ENCODE data around the gene NFKBIE.
"Not testable (repeated sequence)": the region's sequence is repeated elsewhere in the genome, so short reads cannot be mapped to it uniquely, and the experiment has no call there.

NFKBIE gene

DNA sequence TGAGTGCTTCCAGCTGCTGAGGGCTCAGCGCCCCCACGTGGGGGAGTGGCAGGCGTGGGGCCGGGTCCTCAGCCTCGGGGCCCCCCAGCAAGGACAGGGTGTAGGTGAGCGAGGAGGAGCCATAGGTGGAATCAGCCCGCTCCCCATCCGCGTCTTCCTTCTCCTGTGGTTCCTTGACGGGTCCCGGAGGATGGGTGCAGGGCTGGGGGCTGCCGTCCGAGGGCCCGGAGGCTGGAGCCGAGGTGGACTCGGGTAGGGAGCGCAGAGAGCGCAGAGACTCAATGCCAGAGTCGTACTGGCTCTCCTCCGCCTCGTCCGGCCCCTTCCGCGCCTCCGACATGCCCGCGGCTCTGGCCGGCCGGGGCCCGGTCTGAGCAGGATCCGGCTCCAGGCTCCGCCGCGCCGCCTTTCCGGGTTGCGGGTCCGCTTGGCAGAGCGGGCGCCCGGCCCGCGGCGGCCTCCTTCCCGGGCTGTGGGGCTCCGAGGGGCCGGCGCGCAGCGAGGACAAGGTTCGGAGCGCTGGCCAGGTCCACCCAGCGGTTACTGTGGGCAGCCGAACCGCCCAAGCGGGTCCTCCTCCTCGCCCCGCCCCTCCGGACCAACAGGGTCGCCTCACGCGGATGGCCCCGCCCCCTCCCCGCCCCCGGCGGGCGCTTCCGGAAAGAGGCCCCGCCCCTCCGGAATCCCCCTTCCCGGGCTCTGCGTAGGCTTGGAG, at the start of gene NFKBIE:
TSS of gene NFKBIE (minus strand) at position 545 of the 715 bp plus-strand sequence. CDS start at position 340, 205 bp downstream.
- DNase-seq (ENCODE audit: low read depth in 3 of 3, low spot score in 1 of 3): peak; percentile 88 to 99 (median 93)

DNA sequence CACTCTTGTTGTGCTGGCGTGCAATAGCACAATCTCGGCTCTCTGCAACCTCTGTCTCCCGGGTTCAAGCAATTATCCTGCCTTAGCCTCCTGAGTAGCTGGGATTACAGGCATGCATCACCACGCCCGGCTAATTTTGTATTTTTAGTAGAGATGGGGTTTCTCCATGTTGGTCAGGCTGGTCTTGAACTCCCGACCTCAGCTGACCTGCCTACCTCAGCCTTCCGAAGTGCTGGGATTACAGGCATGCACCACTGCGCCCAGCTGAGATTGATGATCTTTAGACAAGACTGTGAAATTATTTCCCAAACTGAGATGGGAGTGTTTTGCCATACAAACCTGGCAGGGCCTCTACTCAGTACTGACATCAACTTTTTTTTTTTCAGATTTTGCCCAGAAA, 49.3 kb upstream of the NFKBIE start:
- not testable (repeated sequence) for DNase-seq (ENCODE audit: low read depth in 3 of 3, low spot score in 1 of 3)

DNA sequence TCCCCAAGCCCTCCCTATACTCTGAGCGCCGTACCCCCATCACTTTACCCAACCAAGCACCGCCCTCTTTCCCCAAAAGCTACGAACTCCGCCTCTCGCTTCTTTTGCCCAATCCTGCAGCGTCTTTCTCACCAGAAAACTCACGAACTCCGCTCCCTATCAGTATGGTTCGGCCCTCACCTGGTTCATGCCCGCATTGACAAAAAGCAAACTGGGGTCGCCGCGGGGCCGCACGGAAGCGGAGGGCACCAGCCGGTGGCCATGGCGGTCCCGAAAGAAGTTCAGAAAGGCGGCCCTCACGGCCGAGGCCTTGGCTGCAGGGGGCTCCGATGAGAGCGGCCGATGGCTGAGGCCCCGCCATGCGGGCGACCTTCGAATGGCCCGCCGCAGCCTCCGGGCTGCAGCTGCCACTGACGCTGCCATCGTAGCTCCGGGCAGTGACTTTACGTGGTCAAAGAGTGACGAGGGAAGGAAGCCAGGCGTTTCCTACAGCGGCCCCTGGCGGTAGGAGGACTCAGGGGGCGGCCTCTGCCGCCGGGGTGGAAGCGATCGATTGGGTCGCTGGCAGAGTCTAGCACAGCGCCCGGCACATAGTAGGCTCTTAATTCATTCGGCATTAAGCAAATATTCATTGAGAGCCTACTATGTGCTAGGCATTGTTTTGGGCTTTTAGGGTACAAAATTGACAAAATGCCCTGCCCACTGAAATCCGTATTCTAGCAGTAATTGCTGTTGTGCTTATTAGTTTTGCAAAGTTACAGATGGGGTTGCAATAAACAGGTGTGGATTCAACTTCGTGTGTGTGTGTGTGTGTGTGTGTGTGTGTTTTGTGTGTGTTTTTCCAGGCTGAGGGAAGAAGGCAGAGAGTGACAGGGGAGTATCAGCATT, 47.8 kb upstream of the NFKBIE start, which contains the start of gene AARS2:
TSS of gene AARS2 (minus strand) at position 447 of the 888 bp plus-strand sequence. CDS start at position 423, 24 bp downstream.
- peak; percentile 80 to 95 (median 83) for DNase-seq (ENCODE audit: low read depth in 3 of 3, low spot score in 1 of 3)

GRCh38 chr6:44311767-44312166, 46.4 kb upstream of the NFKBIE start:
- DNase-seq (ENCODE audit: low read depth in 3 of 3, low spot score in 1 of 3): no peak

DNA sequence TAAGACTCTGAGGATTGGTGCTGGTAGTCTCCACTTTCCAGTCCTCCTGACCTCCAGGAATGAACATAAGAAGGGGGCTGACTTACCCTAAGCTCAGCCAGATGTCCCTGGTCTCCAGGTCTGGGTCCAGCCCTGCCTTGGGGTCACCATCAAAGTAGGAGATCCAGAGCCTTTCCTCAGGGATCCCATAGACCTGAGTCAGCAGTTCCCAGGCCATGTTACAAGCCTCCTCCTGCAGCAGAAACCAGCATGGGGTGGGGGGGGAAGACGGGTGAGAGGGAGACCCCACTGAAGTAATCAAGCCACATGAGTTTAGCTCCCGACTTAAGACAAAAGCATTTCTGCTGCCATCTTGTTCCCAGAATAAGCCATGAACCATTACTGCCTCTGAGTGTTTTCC, 46.0 kb upstream of the NFKBIE start:
- DNase-seq (ENCODE audit: low read depth in 3 of 3, low spot score in 1 of 3): no peak

DNA sequence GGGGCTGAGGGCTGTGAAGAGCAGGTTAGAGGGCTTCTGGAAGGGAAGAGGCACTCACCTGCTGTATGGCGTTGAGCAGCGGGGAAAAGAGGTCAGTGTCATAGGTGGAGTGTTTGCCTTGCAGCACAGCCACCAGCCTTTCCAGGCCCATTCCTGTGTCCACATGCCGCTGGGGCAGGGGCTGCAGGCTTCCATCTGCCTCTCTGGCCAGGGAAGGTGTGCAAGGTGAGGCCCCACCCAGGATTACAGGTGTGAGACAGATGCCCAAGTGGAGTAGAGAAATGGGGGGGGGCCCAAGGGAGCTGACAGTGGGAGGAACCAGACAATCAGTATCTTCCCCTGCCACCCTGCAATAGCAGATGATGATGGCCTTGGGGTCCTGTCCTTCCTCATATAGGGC, 44.9 kb upstream of the NFKBIE start:
- no peak for DNase-seq (ENCODE audit: low read depth in 3 of 3, low spot score in 1 of 3)

GRCh38 chr6:44309631-44310030, 44.3 kb upstream of the NFKBIE start:
- no peak for DNase-seq (ENCODE audit: low read depth in 3 of 3, low spot score in 1 of 3)

- DNase-seq (ENCODE audit: low read depth in 3 of 3, low spot score in 1 of 3): no peak
Measured at GRCh38 chr6:44309092-44309491, 43.7 kb upstream of the NFKBIE start.

DNA sequence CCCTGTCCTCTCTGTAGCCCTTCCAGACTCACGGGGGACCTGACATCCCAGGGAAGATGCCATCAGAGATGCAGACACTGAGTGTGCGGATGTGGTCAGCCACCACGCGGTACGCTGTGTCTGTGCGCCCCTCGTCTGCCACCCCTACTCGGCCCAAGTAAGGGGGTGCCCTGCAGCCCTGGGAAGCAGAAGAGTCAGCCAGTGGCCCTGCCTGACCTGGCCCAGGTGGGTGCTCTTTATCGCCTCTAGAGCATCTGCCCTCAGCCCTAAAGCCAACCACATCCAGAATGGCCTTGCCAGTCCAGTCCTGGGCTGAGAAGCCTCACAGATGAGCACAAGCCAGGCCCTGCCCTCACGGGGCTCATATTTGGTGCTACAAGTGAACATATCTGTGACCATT, 41.9 kb upstream of the NFKBIE start:
- DNase-seq (ENCODE audit: low read depth in 3 of 3, low spot score in 1 of 3): no peak

GRCh38 chr6:44306710-44307109, 41.4 kb upstream of the NFKBIE start:
- DNase-seq (ENCODE audit: low read depth in 3 of 3, low spot score in 1 of 3): no peak

DNA sequence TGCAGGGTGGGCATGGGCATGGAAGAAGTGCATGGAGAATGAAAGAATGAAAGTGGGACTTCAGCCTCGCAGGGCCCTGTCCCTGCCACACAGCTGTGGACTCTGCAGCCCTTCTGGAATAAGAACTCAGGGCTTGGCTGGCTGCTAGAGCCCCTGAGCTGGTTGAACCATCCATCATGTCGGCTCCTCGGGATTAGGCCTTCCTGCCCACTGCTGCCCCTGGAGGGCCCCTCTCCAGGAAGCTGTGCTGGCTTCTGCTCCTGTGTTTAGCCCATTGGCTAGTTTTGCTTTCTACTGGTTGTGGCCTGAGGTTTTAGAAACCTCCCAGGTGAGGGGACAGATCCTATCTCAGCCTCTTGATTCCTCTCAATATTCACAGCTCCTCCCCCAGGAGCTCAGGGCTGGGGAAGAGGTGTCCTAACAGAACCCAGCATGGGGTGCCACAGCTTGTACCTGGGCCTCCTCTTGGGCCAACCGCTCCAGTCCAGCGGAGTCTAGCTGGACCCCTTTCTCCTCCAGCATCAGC, 39.9 kb upstream of the NFKBIE start:
- no peak for DNase-seq (ENCODE audit: low read depth in 3 of 3, low spot score in 1 of 3)

DNA sequence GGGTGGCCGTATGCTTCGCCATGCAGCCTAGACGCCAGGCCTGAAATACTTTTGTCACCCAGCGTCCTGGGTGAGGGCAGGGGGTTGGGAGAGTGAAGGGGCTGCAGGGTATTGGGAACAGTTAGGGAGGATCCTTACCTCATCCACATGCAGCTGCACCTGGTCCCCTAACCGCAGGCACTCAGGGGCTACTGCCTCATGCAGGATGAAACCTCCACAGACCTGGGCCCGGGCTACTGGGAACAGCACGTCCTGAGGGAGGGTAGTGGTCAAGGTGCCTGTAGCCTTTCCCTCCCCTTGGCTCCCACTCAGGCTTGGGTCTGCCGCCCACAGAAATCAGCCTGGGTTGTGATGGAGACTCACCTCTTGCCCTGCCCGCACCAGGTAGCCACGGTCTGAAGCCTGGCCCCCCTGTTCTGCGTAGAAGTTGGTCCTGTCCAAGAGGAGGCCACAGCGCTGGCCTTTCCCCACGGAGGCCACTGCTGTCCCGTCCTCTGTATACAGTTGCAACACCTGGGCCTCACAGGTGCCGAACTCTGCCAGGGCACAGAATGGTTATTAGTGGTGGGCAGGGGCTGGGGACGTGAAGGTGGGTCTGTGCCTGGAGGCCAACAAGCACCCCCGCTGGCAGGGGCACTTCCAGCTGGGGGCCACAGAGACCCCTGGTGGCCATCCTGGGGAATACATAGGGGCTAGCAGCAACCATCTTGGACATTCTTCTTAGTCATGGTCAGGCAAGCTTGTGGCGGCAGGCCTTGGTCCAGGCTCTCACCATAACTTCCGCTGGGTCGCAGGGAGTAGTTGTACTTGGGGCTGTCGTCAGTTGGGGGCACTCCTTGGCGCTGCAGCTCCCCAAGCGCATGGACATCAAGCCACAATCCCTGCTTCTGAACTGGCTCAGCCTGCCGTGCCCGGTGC, 39.2 kb upstream of the NFKBIE start:
- peak in 1 of 3 donors; percentile 28 for DNase-seq (ENCODE audit: low read depth in 3 of 3, low spot score in 1 of 3)

GRCh38 chr6:44303842-44304241, 38.5 kb upstream of the NFKBIE start:
- no peak for DNase-seq (ENCODE audit: low read depth in 3 of 3, low spot score in 1 of 3)

DNA sequence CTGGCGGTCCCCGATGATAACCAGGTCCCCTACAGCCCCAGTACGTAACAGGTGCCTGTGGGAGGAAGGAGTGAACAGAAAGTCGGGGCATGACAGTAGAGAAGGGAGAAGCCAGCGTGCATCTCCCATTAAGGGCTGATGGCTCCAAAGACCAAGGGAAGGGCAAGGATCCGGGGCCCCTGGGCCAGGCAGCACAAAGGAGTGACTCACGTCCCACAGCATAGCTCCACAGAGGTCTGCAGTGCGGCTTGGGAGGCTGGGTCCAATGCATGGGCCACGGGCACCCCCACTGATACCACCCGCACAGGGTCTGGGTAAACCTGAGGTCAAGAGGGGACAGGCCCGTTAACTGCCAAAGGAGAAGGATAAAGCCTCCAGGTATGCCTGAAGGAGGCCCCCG, 37.5 kb upstream of the NFKBIE start:
- DNase-seq (ENCODE audit: low read depth in 3 of 3, low spot score in 1 of 3): no peak

- DNase-seq (ENCODE audit: low read depth in 3 of 3, low spot score in 1 of 3): no peak
Measured at GRCh38 chr6:44301782-44302564, 36.6 kb upstream of the NFKBIE start.

- DNase-seq (ENCODE audit: low read depth in 3 of 3, low spot score in 1 of 3): no peak
Measured at GRCh38 chr6:44301106-44301505, 35.8 kb upstream of the NFKBIE start.

DNA sequence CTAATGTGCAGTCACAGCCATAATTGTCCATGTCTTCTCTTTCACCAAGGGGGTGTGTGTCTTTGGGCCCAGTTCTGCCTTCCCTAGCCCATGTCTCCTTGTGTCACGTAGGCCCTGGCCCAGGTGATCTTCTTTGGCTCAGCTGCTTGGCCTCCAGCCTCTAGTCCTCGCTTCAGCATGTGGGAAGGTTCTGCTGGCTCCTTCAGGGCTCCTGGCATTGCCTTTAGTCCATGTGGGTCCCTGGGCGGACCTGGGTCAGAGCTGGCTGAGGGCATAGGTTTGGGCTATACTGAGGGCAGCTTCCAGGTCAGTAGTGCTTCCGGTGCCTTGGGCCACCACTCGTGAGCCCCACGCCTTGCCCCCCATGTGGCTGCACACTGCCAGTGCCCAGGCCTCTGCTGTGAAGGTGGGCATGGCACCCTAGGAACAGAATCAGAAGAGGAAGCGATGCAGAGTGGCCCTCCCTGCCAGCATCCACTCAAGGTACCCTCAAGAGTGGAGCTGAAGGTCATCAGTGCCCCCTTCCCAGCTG, 35.0 kb upstream of the NFKBIE start:
- no peak for DNase-seq (ENCODE audit: low read depth in 3 of 3, low spot score in 1 of 3)

- no peak for DNase-seq (ENCODE audit: low read depth in 3 of 3, low spot score in 1 of 3)
Measured at GRCh38 chr6:44298864-44299263, 33.5 kb upstream of the NFKBIE start.

GRCh38 chr6:44298055-44298803, 32.9 kb upstream of the NFKBIE start:
- no peak for DNase-seq (ENCODE audit: low read depth in 3 of 3, low spot score in 1 of 3)

Data from stimulated activated CD4-positive, alpha-beta T cell treated with anti-CD3 and anti-CD28 coated beads, TNF-alpha, amount 100 ng/mL, for 1 hour (primary cell).